Endothelial cell of umbilical vein (primary cell): ENCODE measurements around the gene AHRR. TPM values are rescaled to one million over a fixed set of nuclear protein-coding genes. Genes with fewer than 3 reads are reported as not detected.
A peak's percentile ranks its signal among the peaks of the same experiment; 100 is the strongest.

Source experiments
- BruUV-seq: library from RNA; stranded (reverse); fragments of 400-500 nt; replicated peaks from 2 replicates; lab custom pipeline; 2021; lab: Mats Ljungman, UMichigan
- CTCF ChIA-PET: fragments of 300-600, 350-600 bp; sonication (Branson Sonifier 250); formaldehyde crosslinking; loops from one replicate; lab custom pipeline; 2021; ENCODE audit warnings: antibody characterized with exemption, inconsistent platforms; lab: Charles Lee
- POLR2A ChIA-PET: fragments of 300-600, 350-600 bp; sonication (Branson Sonifier 250); formaldehyde crosslinking; loops from one replicate; lab custom pipeline; 2021; ENCODE audit warnings: antibody characterized with exemption, inconsistent platforms; lab: Charles Lee
- DNase-seq: peaks from one replicate; pipeline ENCODE4 v3.0.0-alpha.2; 2011; ENCODE audit warnings: low read depth, low spot score
- FAIRE-seq: peaks from 2 replicates; lab custom pipeline; 2011; peaks lifted over from hg19 to GRCh38; lab: Jason Lieb, UNC
- H2AFZ ChIP-seq: 2 replicates; pipeline ENCODE4 v1.6.0; 2012; ENCODE audit warnings: low read depth, low read length, control low read depth, inconsistent platforms
- H3K27ac ChIP-seq: 2 replicates; pipeline ENCODE4 v1.5.1; 2011; ENCODE audit warnings: low read depth, mild to moderate bottlenecking, control low read depth, low read length, moderate library complexity; ENCODE audit not compliant: insufficient read depth
- H3K27me3 ChIP-seq, 2 experiments: 2 replicates each; pipeline versions ENCODE4 v1.6.0 to v1.6.1; 2011; ENCODE audit warnings: low read length in 2 of 2, mixed read lengths in 1 of 2; ENCODE audit not compliant: control insufficient read depth in 2 of 2, insufficient read depth in 2 of 2
- H3K36me3 ChIP-seq, 2 experiments: 2 replicates in 1 of 2; 3 replicates in 1 of 2; pipeline ENCODE4 v1.5.1; 2011; ENCODE audit warnings: low read length in 2 of 2, mild to moderate bottlenecking in 1 of 2, moderate library complexity in 1 of 2; ENCODE audit not compliant: control insufficient read depth in 2 of 2, insufficient read depth in 2 of 2; ENCODE audit errors: extremely low read depth in 1 of 2
- H3K4me1 ChIP-seq: 3 replicates; pipeline ENCODE4 v1.5.1; 2011; ENCODE audit warnings: mild to moderate bottlenecking, low read length; ENCODE audit not compliant: control insufficient read depth, insufficient read depth; ENCODE audit errors: extremely low read depth
- H3K4me2 ChIP-seq: 2 replicates; pipeline ENCODE4 v1.6.1; 2011; ENCODE audit warnings: low read length, control low read depth, mixed read lengths; ENCODE audit not compliant: insufficient read depth
- H3K4me3 ChIP-seq, 3 experiments: fragments of 200-600 bp in 1 of 3; sonication (generic), shearing (Covaris generic) in 1 of 3; replicated peaks in 1 of 3; 2 replicates each; pipeline ENCODE4 v1.5.1; 2011 to 2016; ENCODE audit warnings: control low read depth in 3 of 3, low read length in 3 of 3, mild to moderate bottlenecking in 2 of 3, inconsistent platforms in 1 of 3, low read depth in 1 of 3, moderate library complexity in 1 of 3; ENCODE audit not compliant: insufficient read depth in 1 of 3
- H3K79me2 ChIP-seq: 2 replicates; pipeline ENCODE4 v1.6.0; 2012; ENCODE audit warnings: low read length, inconsistent platforms; ENCODE audit not compliant: control insufficient read depth, insufficient read depth
- H3K9ac ChIP-seq: replicated peaks from 2 replicates; pipeline ENCODE3; 2011; ENCODE audit warnings: low read length, control low read depth; ENCODE audit not compliant: insufficient read depth; ENCODE audit errors: extremely low read depth
- H3K9me1 ChIP-seq: replicated peaks from 3 replicates; pipeline ENCODE4 v1.6.0; 2011; ENCODE audit warnings: mild to moderate bottlenecking, low read length; ENCODE audit not compliant: control insufficient read depth, insufficient read depth; ENCODE audit errors: extremely low read depth
- H3K9me3 ChIP-seq: replicated peaks from 2 replicates; pipeline ENCODE4 v1.5.1; 2012; ENCODE audit warnings: low read length, inconsistent platforms; ENCODE audit not compliant: control insufficient read depth, insufficient read depth
- H4K20me1 ChIP-seq: replicated peaks from 2 replicates; pipeline ENCODE3; 2011; ENCODE audit warnings: mild to moderate bottlenecking, low read length; ENCODE audit not compliant: control insufficient read depth, insufficient read depth; ENCODE audit errors: extremely low read depth
- CTCF ChIP-seq, 2 donors: IDR thresholded peaks; 1 replicate in 1 of 2; 2 replicates in 1 of 2; pipeline ENCODE4 v1.5.1; 2011; ENCODE audit warnings: low read length in 2 of 2, mild to moderate bottlenecking in 2 of 2, moderate library complexity in 2 of 2, control low read depth in 1 of 2, inconsistent platforms in 1 of 2, low read depth in 1 of 2; ENCODE audit not compliant: insufficient read depth in 1 of 2; ENCODE audit errors: extremely low read depth in 1 of 2
- EZH2 ChIP-seq: IDR thresholded peaks from 2 replicates; pipeline ENCODE4 v1.6.1; 2012; ENCODE audit warnings: borderline replicate concordance, low read depth, mild to moderate bottlenecking, moderate library complexity, low read length, inconsistent platforms; ENCODE audit not compliant: severe bottlenecking
- FOS ChIP-seq: IDR thresholded peaks from 2 replicates; pipeline ENCODE4 v1.6.1; 2011; ENCODE audit warnings: mild to moderate bottlenecking, low read length, moderate library complexity, borderline replicate concordance; ENCODE audit not compliant: insufficient read depth
- GATA2 ChIP-seq: IDR thresholded peaks from 2 replicates; pipeline ENCODE4 v1.7.0; 2011; ENCODE audit warnings: low read depth, mild to moderate bottlenecking, moderate library complexity, mixed read lengths, low read length; ENCODE audit not compliant: insufficient read length, insufficient read depth
- JUN ChIP-seq: IDR thresholded peaks from 2 replicates; pipeline ENCODE4 v1.6.1; 2011; ENCODE audit warnings: borderline replicate concordance, low read depth; ENCODE audit not compliant: insufficient read length, insufficient read depth
- MAX ChIP-seq: IDR thresholded peaks from 2 replicates; pipeline ENCODE4 v1.6.1; 2011; ENCODE audit not compliant: insufficient read depth, insufficient read length
- MYC ChIP-seq: IDR thresholded peaks from one replicate; pipeline ENCODE4 v1.6.1; 2011; ENCODE audit warnings: mild to moderate bottlenecking, low read depth, low read length
- POLR2A ChIP-seq: IDR thresholded peaks from 2 replicates; pipeline ENCODE4 v1.6.1; 2012; ENCODE audit warnings: low read depth, mild to moderate bottlenecking, control low read depth, low read length
- POLR2AphosphoS5 ChIP-seq: IDR thresholded peaks from 2 replicates; pipeline ENCODE4 v1.6.1; 2012; ENCODE audit warnings: low read depth, mild to moderate bottlenecking, control low read depth, low read length, moderate library complexity; ENCODE audit not compliant: insufficient read depth
- dilution Hi-C: fragments of 300-500 bp; cut with MboI; formaldehyde crosslinking; loops from one replicate; pipeline ENCODE4 v1.15.0; 2019; ENCODE audit warnings: low sequenced_read_pairs; ENCODE audit not compliant: extremely low pct_ligation_motif_present
- intact Hi-C: fragments of 100-400 bp; cut with micrococcal nuclease; formaldehyde crosslinking; loops from one replicate; pipeline ENCODE4 v1.10.0; 2022
- polyA plus RNA-seq, 4 experiments: library from polyadenylated mRNA; depleted of rRNA in 3 of 4; stranded (reverse) in 3 of 4; unstranded in 1 of 4; fragments of >200 nt; gene quantifications; 2 replicates each; pipeline versions ENCODE4 v1.2.1 to v1.2.3, GENCODE V29; 2011 to 2012; ENCODE audit warnings: missing spikeins in 1 of 4
- total RNA-seq: library from RNA; stranded (reverse); gene quantifications from 2 replicates; pipeline ENCODE4 v1.2.3, GENCODE V29; 2021

The AHRR gene
- total and polyA plus RNA-seq, 2 donors (not counting 3 experiments of a cell fraction or from before 2014, with no cell fraction given), result 3.1 to 7.3 TPM

- intact Hi-C loops, result no loop called here
- Histone ChIP-seq H3K36me3 (no peaks in the 10 kb centered on the region), H3K4me1 (peaks cover 29% of the 10 kb centered on the region), H3K27ac (peak overlapping the region; percentile 93), H3K4me3 (no peak overlapping the region), H2AFZ (no peak overlapping the region), H3K9me1 (no peaks in the 10 kb centered on the region), H4K20me1 (no peaks in the 10 kb centered on the region), H3K79me2 (no peaks in the 10 kb centered on the region), H3K27me3 (no peaks in the 10 kb centered on the region), H3K9me3 (no peaks in the 10 kb centered on the region), H3K4me2 (no peak overlapping the region), H3K9ac (no peak overlapping the region)
- FAIRE-seq (no peak), DNase-seq (no peak)
- dilution Hi-C loops, result no loop called here
- ChIA-PET CTCF (interaction anchor here (1.3 kb wide), 1 partner anchor 77 kb away, joined by 3 read pairs; the partner anchor contains the start of gene AHRR), POLR2A (no interaction called here)
- BruUV-seq, result no TSS peak
- TF ChIP-seq GATA2, result no peak
- TF ChIP-seq POLR2AphosphoS5, result no peak
- TF ChIP-seq FOS, result no peak
- no peak for TF ChIP-seq MYC
- no peak for TF ChIP-seq MAX
- no peak for TF ChIP-seq CTCF (IDR thresholded peaks at IDR 0.05; ENCODE audit: extremely low read depth in 1 of 2, insufficient read depth in 1 of 2, low read depth in 1 of 2, low read length in 2 of 2)
- no peak for TF ChIP-seq POLR2A
- no peak for TF ChIP-seq EZH2
- TF ChIP-seq JUN, result no peak
Measured at GRCh38 chr5:398475-399295, 77.2 kb downstream of the AHRR start.
